GM18507 (cell line): ENCODE data around the gene POC1A.

Source experiments
- DNase-seq: peaks from one replicate; pipeline ENCODE4 v3.0.0; 2011; ENCODE audit warnings: low read depth; ENCODE audit not compliant: insufficient read length; ENCODE audit errors: extremely low spot score
- FAIRE-seq: peaks from 2 replicates; lab custom pipeline; 2011; peaks lifted over from hg19 to GRCh38; lab: Jason Lieb, UNC

The POC1A gene

DNA sequence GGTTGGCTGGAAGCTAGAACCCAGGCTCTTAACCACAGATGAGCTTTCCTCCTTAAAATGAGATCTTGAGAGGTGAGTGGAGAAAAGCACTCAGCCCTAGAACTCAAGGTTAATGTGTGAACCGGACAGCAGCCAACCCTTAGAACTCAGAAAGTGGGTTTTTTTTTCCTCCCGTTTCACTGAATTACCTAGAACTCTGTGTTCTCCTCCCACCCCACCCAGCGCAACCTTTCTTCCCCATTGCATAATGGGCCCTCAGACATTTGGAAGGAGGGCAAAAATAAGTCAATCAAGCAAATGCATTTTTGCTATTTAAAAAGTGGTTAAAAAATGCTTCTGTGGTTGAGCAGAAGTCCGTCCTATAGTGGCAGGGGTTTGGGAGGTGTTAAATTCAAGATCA is 36.7 kb downstream of the POC1A start:
- FAIRE-seq = no peak
- DNase-seq = no peak

GRCh38 chr3:52112056-52112455 is 42.2 kb downstream of the POC1A start:
- FAIRE-seq = no peak
- no peak for DNase-seq

DNA sequence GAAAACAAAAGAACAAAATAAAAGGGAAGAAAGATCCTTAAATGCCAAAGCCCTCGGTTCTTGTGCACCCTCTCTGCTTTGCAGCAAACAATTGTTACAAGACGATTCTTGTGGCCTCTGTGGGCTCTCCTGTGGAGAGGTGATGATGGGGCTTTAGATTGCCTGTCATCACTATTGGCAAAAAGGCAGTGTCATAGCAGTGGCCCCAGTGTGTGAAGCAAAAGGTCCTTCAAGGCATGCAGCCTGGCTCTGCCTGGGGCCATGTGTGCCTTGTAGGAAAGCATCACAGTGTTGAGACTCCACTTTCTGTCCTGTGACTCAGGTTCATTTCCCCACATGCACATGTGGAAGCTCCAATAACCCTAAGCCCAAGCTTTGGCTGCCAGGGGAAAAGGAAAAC is 43.7 kb downstream of the POC1A start:
- FAIRE-seq = no peak
- DNase-seq = no peak

DNA sequence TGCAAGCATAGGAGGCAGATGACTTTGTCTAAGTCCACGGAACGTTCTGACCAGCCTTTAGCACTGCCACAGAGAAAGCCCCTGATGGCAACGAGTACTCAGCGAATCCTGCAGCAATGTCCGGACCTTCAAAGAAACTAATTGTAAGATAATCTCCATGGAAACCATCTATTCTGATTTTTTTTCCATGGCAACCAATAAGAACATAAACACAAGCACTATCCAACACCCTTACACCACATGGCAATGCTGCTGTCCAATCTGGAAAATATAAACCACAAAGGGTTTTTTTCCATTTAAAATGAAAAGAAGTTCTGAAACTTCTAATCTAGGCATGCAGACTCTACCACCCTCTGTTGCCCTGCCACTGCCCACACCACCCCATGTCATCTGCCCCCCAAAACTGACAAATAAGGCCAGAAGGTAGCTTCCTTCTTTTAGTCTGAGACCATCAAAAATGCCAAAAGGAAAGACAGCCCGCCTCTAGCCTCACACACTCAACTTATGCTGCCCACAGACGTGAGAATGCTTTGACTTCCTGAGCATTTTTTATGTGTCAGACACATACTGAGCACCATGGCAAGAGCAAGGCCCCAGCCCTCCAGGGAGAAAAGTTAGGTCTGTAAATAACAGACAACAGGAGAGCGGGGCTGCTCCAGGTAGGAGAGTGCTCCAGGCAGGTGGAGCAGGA is 44.5 kb downstream of the POC1A start:
- no peak for DNase-seq
- FAIRE-seq = no peak

GRCh38 chr3:52108302-52109232 is 45.7 kb downstream of the POC1A start:
- DNase-seq = no peak
- FAIRE-seq = no peak

DNA sequence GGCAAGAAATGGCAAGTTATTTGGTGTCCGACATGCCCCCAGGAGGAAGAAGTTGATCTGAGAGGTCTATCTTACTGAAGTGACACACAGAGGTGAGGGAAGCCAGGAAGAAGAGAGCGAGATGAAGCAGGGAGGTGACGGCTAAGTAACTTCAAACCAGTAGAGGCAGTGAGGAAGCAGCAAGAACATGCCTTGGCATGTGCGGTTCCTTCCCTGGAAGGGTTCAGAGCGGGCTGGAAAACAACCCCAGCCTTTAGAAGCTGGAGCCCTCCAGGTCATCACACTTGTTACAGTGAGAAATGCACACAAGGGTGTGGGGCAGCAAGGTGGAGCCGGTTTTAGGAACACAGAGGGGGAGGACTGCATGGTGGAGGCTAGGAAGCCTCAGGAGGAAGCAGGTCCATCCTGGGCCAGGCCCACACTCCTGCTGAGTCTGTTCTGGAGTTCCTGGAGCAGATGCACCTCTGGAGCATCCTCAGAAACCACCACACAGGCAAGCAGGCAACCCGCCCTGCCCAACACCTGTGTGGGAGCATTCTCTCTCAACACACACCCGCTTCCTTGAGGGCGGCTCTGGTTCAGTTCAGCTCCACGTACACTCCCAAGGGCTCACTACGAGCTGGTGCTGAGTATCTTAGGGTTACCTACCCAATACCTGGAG is 47.1 kb downstream of the POC1A start:
- FAIRE-seq (no peak), DNase-seq (no peak)

GRCh38 chr3:52104684-52105640 is 49.3 kb downstream of the POC1A start:
- no peak for FAIRE-seq

DNA sequence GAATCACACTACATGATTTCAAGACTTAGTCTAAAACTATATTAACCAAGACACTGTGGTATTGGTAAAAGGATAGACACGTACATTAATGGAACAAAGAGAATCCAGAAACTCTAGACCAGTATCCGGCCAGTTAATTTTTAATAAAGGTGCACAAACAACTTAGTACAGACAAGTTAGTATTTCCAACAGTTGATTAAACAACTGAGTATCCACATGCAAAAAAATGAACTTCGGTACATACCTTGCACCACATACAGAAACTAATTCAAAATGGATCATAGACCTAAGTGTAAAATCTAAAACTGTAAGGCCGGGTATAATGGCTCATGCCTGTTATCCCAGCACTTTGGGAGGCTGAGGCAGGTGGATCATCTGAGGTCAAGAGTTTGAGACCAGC is 51.3 kb downstream of the POC1A start:
- no peak for DNase-seq
- FAIRE-seq = no peak

More at GRCh38 chr3:52104684-52105640, 49.3 kb downstream of the POC1A start:
- no peak for DNase-seq

DNA sequence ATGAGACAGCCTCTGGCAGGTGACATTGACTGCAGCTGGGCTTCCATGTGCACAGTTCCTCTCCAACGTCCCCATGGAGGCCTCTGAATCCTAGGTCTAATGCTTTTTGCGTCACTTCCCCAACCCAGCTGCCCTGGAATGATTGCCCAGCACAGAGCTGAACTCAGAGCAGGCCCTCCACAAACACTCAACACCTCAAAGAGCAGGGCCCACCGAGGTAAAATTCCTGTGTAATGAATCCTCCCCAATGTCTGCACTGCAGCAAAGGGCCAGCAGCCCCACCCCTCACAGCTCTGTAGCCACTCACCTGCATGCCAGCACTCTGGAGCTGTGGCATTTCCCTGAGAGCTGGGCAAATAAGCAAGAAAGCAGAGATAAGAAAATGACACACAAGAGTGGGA is 55.2 kb downstream of the POC1A start:
- FAIRE-seq = no peak
- no peak for DNase-seq

- FAIRE-seq (no peak), DNase-seq (no peak)
Measured at GRCh38 chr3:52097851-52098507, 56.2 kb downstream of the POC1A start.

- FAIRE-seq (no peak), DNase-seq (no peak)
Measured at GRCh38 chr3:52095990-52096775, 58.0 kb downstream of the POC1A start.

DNA sequence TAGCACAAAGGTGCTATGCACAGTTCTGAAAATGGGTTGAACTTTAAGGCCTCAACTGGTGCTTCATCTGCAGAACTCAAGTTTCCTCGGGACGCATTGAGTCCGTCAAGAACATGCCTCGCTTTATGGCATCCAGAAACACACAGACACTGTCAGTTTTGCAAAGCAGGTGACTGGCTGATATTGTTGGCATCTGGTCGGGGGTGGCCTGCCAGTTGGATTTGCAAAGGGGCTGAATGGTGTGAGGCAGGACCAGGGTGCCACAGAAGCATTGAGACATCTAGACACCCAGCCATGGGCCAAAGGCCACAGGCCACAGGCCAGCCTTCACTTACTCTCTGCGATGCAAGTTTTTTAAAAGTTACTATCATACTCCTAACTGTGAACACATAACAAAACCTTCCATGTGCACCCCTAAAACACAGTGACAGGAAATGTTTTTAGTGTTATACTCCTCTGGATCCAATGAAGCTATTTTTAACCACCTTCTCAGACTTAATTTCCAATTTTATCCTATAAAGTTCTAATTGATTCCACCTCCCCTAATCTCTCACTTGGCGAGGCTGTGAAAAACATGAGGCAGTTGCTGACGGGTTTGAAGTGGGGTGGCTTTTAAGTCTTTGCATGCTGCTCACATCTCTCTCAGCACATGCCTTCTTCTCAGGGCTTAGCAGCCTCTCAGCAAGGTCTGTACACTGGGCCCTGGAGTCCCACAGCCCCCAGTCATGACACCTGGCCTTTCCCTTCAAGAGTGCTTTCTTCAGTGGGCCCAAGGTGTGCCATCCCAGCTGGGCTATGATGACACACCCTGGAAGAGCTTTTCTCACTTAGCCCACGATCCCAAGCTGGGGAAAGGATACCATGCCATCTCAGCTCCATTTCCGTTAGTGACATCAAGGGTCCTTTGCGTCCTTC is 59.4 kb downstream of the POC1A start:
- DNase-seq = no peak
- no peak for FAIRE-seq

GRCh38 chr3:52093756-52094545 is 60.3 kb downstream of the POC1A start:
- FAIRE-seq (no peak), DNase-seq (no peak)

DNA sequence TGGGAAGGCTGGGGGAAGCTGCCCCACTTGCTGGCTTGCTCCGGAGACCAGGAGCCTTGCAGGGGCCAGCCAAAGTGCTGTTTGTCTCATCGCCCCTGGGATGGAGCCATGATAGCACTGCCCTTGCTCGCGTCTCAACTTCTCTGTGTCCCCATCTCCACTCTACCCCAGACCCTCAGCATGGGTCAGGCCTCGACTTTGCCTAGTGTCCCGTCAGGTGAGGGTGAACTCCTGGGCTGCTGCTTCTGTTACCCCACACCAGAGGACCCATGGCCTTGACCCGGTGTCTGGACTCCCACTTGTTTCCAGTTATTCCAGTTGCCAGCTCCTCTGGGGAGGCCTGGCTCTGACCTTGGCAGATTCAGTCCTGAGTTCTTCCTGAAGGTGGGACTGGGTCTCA is 61.3 kb downstream of the POC1A start:
- DNase-seq = no peak
- FAIRE-seq = no peak

DNA sequence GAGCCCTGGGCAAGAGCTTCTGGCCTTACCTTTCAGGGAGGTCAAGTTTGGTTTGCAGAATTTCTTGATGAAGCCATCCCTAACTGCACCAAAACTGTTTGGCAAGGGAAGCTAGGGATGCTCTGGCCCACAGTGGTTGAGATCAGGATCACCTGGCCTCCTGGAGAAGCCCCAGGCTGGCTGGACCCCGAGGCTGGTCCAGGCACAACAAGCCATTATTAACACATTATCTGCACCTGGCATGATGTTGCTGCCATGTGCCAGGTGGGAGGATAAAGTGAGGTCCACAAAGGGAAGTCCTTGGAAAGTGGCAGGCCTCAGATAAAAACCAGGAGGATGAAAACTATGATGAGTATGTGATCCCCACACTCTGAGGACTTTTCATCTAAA is 62.0 kb downstream of the POC1A start:
- DNase-seq (no peak), FAIRE-seq (no peak)

DNA sequence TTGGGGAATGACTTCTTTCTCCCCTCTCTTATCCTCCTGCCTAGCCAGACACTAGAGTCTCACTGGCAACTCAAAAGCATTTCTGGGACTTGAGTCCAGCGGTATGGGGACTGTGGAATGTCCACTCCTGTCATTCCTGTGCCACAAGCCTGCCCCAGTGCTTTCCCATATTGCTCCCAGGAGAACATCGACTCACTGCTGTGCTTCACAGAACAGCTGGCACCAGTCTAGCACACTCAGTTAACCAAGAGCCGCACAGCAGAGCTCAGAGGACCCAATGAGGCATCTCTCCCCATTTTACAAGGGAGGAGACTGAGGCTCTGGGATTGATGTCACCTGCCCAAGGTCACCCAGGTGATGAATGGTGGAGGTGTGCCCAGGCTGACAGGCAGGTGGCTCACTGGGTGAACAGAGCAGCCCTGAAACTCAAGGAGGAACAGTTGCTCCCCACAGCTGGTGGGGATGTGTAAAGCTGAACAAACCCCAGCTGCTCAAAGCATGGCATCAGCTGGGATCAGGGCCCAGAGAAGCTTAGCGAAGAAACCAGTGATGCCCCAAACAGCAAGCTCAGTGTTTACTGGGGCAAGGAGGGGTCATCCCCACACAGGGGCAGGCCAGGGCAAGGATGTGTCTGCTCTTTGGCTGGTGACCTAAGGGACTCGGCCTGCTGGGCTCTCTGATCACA is 62.5 kb downstream of the POC1A start:
- DNase-seq = no peak
- no peak for FAIRE-seq
